DMS114 treated with DMSO at 0.1 percent for 48 hours (cell line): ENCODE measurements around the gene SPATA32.

Source experiments
- DNase-seq: peaks from one replicate; lab custom pipeline; 2025; ENCODE audit not compliant: unreplicated experiment; lab: John Stamatoyannopoulos, UW

SPATA32 gene

GRCh38 chr17:45293413-45294211, 31.7 kb upstream of the SPATA32 start:
- no peak for DNase-seq

- no peak for DNase-seq
These were observed 31.0 kb upstream of the SPATA32 start for GRCh38 chr17:45292696-45293412.

- no peak for DNase-seq
These were observed 29.4 kb upstream of the SPATA32 start for GRCh38 chr17:45291171-45291805.

GRCh38 chr17:45290269-45290765, 28.4 kb upstream of the SPATA32 start:
- no peak for DNase-seq

- no peak for DNase-seq
These were observed 27.7 kb upstream of the SPATA32 start for GRCh38 chr17:45289301-45290268.

GRCh38 chr17:45288825-45289224, 26.9 kb upstream of the SPATA32 start:
- DNase-seq: no peak

GRCh38 chr17:45287526-45288500, 25.9 kb upstream of the SPATA32 start:
- no peak for DNase-seq

- DNase-seq: no peak
These were observed 24.4 kb upstream of the SPATA32 start for GRCh38 chr17:45286286-45286685.

- DNase-seq: no peak
These were observed 22.6 kb upstream of the SPATA32 start for GRCh38 chr17:45284176-45285140.

GRCh38 chr17:45283711-45284110, 21.8 kb upstream of the SPATA32 start:
- DNase-seq: no peak

- no peak for DNase-seq
These were observed 21.1 kb upstream of the SPATA32 start for GRCh38 chr17:45282683-45283644.

GRCh38 chr17:45279898-45280297, 18.0 kb upstream of the SPATA32 start:
- DNase-seq: no peak

GRCh38 chr17:45277992-45278391, 16.1 kb upstream of the SPATA32 start:
- no peak for DNase-seq

- DNase-seq: peak; percentile 82
These were observed 15.4 kb upstream of the SPATA32 start for GRCh38 chr17:45277216-45277849.

- DNase-seq: no peak
These were observed 14.1 kb upstream of the SPATA32 start for GRCh38 chr17:45276031-45276430.

- no peak for DNase-seq
These were observed 12.1 kb upstream of the SPATA32 start for GRCh38 chr17:45274033-45274432.

- no peak for DNase-seq
These were observed 11.7 kb upstream of the SPATA32 start for GRCh38 chr17:45273551-45273957.
